ENCODE data around the gene EIF3F.
A peak's percentile ranks its signal among the peaks of the same experiment; 100 is the strongest.

EIF3F gene

DNA sequence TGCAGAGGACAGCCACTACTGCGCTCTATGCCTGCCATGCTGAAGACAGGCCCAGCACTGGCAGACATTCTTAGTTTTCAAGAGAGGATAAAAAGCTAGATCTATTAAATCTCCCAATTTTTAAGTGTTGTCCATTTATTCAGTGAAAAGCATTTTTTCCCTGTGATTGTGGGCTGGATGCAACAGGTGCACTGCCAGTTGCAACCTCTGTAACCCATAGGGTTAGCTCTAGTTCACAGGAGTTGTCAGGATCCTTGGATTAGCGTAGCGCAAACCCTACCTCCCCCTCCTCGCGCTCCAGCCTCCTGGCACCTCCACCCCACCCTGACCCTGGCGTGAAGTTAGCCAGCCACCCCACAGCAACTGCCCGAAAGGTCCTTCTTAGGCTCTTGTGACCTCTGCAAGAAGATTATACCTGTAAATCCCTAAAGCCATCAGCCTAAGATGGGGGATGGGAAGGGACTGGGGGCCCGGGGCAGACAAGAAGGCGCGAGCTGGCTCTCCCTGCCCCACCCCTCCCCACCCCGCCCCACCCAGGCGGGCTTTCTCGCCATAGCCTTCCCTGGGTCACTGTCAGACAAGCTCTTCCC lies 30.9 kb downstream of the EIF3F start:
- TF ChIP-seq, protein P1, sequence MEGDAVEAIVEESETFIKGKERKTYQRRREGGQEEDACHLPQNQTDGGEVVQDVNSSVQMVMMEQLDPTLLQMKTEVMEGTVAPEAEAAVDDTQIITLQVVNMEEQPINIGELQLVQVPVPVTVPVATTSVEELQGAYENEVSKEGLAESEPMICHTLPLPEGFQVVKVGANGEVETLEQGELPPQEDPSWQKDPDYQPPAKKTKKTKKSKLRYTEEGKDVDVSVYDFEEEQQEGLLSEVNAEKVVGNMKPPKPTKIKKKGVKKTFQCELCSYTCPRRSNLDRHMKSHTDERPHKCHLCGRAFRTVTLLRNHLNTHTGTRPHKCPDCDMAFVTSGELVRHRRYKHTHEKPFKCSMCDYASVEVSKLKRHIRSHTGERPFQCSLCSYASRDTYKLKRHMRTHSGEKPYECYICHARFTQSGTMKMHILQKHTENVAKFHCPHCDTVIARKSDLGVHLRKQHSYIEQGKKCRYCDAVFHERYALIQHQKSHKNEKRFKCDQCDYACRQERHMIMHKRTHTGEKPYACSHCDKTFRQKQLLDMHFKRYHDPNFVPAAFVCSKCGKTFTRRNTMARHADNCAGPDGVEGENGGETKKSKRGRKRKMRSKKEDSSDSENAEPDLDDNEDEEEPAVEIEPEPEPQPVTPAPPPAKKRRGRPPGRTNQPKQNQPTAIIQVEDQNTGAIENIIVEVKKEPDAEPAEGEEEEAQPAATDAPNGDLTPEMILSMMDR (IDR thresholded peaks at IDR 0.05; ENCODE audit: low read depth, low read length, missing control alignments) = no peak
- in situ Hi-C loops (cut with HindIII; ENCODE audit: low sequenced_read_pairs) = loop anchor here (5.0 kb wide), 1 partner anchor 69 kb away; no protein-coding TSS in a partner anchor
- H3K4me3 ChIP-seq (ENCODE audit: low read depth, low read length) = no peak overlapping the region
- no peak for DNase-seq (ENCODE audit: low read depth)

DNA sequence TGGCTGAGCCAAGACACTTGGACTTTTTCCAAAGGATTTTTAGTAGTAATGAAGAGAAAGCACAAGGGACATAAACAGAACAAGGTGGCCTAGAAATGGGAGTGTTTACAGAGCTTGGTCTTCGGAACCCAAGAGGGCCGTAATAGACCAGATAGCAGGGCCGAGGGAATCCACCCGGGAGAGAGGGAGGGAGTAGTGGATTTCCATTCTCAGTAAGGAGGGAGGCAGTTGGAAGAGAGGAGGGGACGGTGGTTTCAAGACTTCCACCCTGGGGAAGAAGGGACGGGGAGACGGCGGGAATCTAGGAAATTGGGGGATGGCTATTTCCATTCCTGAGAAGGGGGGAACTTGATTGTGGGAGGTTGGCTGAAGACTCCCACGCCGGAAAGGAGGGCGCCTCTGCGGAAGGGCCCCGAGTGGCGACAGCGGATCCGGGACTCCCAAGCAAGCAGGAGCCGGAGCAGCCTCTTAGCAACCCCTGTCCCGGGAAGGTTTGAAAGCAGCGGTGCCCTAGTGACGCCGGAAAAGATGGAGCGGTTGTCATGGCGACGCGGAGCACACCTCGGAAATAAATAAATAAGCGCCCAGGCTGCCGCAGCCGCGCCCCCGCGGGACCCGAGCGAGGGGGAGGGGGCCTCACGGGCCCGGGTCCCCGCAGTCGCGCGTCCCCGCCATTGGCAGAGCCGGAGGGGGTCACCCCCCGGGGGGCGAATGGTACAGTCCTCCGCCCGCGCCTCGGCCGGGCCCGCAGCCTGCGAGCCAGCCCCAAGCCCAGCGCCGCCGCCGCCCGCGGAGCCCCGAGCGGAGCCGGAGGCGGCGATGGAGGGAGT lies 31.6 kb downstream of the EIF3F start:
- H3K4me3 ChIP-seq (ENCODE audit: low read depth, low read length) = peak overlapping the region; percentile 59
- TF ChIP-seq, protein P1 (IDR thresholded peaks at IDR 0.05; ENCODE audit: low read depth, low read length, missing control alignments) = no peak
- in situ Hi-C loops (cut with HindIII; ENCODE audit: low sequenced_read_pairs) = loop anchor here (5.0 kb wide), 1 partner anchor 69 kb away; no protein-coding TSS in a partner anchor
- no peak for DNase-seq (ENCODE audit: low read depth)

DNA sequence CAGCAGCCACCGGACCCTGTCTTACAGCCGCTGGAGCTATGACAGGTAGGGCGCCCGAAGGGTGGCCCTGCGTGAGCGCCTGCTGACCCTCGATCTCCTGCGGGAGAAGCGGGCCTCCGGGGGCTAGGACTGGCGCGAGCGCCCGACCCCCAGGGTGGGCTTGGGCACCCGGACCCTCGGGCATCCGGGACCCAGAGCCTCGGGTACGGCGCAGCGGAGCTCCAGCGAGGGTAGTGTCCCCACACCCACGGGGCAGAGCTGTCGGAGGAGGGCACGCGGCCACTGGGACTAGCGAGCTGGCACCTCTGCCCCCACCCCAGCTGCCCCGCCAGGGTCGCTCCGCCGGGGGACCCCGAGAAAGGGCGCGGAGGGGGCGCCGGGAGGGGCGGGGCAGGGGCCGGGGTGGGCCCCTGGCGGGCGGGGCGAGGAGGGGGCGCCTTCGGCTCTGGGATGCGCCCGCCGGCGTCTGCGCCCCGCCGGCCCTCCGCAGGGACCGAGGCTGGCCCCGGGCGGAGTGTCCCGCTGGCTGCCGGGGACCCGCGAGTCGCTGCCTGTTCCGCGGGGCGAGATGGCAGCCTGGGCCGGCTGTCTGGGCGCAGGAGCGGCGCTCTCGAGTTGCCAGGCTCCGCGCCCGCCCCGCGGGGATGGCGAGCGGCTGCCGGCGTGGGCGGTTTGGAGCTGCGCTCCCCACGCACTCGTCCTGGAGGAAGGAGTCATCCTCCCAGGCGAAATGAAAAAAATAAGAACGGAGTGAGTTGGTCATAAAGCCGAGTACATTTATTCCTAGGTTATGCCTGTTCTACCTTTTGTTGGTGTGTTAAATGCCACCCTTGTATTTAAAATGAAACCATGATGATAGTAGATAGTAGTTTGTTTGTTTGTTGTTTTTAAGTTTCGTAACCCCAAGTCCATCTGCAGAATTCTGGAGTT lies 32.4 kb downstream of the EIF3F start:
- peak overlapping the region; percentile 59 for H3K4me3 ChIP-seq (ENCODE audit: low read depth, low read length)
- TF ChIP-seq, protein P1 (IDR thresholded peaks at IDR 0.05; ENCODE audit: low read depth, low read length, missing control alignments) = no peak
- DNase-seq (ENCODE audit: low read depth) = no peak
- in situ Hi-C loops (cut with HindIII; ENCODE audit: low sequenced_read_pairs) = loop anchor here (5.0 kb wide), 1 partner anchor 68 kb away; no protein-coding TSS in a partner anchor

DNA sequence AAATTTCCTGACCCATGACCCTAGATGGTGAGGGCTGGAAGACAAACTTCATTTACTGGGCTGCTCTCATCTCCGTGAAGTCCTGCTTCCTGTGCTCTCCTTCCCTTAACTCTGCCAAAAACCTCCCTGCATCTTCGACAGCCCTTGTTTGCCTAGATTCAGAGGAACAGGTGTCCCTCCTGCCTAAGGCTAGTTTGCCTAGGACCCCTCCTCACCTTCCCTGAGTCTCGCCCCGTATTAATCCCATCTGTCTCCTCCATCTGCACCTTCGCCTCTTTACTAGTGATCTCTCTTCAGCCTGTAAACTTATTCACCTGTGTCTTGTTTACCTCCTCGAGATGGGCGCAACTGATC lies 33.1 kb downstream of the EIF3F start:
- peak overlapping the region; percentile 59 for H3K4me3 ChIP-seq (ENCODE audit: low read depth, low read length)
- no peak for DNase-seq (ENCODE audit: low read depth)
- TF ChIP-seq, protein P1 (IDR thresholded peaks at IDR 0.05; ENCODE audit: low read depth, low read length, missing control alignments) = no peak
- in situ Hi-C loops (cut with HindIII; ENCODE audit: low sequenced_read_pairs) = no loop called here

DNA sequence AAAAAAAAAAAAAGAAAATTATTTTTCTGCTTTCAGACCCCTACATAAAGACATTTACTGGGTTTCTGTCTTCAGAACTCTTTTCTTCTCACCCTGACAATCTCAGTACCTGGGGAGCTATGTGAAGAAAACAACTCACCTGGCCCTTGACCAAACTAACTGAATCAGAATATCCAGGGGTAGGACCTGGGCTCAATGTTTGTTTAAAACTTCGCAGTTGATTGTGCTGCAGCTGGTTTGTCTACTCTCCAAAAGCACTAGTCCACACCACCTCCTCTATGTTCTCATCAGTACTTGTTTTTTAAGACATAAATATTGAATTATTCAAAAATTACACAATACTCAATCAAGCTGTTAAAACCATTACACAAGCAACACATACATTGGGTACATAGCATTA lies 34.8 kb downstream of the EIF3F start:
- in situ Hi-C loops (cut with HindIII; ENCODE audit: low sequenced_read_pairs) = no loop called here
- TF ChIP-seq, protein P1 (IDR thresholded peaks at IDR 0.05; ENCODE audit: low read depth, low read length, missing control alignments) = no peak
- DNase-seq (ENCODE audit: low read depth) = no peak
- H3K4me3 ChIP-seq (ENCODE audit: low read depth, low read length) = no peak overlapping the region

DNA sequence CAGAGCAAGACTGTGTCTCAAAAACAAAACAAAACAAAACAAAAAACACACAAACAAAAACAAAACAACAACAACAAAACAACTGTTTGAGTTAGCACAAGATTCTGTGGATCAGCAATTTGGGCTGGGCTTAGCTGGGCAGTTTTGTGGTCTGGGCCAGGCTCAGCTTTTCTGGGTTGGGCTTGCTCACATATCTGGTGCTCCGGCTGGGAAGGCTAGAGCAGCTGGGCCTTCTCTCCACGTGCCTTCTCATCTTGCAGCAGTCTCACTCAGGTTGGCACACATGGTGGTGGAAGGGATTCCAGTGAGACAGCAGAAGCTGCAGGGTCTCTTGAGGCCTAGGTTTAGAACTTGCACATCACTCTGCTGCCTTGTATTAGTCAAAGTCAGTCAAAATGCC lies 35.7 kb downstream of the EIF3F start:
- no peak overlapping the region for H3K4me3 ChIP-seq (ENCODE audit: low read depth, low read length)
- TF ChIP-seq, protein P1 (IDR thresholded peaks at IDR 0.05; ENCODE audit: low read depth, low read length, missing control alignments) = no peak
- in situ Hi-C loops (cut with HindIII; ENCODE audit: low sequenced_read_pairs) = no loop called here
- DNase-seq (ENCODE audit: low read depth) = no peak

Measured in astrocyte of the cerebellum (primary cell).